HG03139 (cell line): ENCODE results near the gene TPSG1.
"Not testable (repeated sequence)": the region's sequence is repeated elsewhere in the genome, so short reads cannot be mapped to it uniquely, and the experiment has no call there.

Experiments
- ATAC-seq: cut with Tn5 transposase; IDR thresholded peaks from one replicate; pipeline ENCODE4 v1.9.1; 2021; ENCODE audit not compliant: unreplicated experiment

Gene TPSG1

DNA sequence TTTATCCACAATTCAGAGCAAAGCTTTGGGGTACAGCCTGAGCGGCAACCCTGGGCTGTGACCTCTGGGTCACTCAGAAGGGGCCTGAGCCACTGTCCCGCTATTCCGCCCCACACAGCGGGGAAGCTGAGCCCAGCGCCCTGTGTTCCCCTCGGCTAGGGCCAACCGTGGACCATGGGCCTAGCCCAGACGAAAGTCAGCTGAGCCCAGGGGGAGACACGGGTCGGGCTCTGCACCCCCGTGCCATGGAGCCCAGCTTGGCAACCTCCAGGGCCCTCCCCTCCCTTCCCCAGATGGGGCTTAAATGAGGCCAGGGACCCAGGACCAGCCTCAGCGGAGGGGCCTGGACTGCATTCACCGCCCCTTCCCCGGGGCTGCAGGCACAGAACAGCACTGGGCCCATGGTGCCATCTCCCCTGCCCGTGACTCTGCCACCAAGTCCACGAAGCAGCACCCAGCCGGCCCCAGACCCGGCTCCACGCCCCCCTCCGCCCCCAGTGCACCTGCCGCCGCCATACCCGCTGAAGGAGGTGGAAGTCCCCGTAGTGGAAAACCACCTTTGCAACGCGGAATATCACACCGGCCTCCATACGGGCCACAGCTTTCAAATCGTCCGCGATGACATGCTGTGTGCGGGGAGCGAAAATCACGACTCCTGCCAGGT lies 32.6 kb upstream of the TPSG1 start:
- no peak for ATAC-seq

DNA sequence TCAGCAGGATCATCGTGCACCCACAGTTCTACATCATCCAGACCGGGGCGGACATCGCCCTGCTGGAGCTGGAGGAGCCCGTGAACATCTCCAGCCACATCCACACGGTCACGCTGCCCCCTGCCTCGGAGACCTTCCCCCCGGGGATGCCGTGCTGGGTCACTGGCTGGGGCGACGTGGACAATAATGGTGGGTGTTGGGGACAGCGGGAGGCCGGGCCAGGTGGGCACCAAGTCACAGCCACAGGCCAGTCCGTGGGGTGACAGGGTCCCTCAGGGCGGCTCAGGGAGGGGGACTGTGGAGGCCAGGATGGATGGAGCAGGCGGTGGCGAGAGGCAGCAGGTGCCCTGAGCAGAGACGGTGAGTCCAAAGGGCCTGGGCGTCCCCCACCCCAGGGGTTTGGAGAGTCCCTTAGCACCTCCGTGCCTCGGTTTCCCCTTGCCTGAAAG lies 31.8 kb upstream of the TPSG1 start:
- ATAC-seq, result no peak

DNA sequence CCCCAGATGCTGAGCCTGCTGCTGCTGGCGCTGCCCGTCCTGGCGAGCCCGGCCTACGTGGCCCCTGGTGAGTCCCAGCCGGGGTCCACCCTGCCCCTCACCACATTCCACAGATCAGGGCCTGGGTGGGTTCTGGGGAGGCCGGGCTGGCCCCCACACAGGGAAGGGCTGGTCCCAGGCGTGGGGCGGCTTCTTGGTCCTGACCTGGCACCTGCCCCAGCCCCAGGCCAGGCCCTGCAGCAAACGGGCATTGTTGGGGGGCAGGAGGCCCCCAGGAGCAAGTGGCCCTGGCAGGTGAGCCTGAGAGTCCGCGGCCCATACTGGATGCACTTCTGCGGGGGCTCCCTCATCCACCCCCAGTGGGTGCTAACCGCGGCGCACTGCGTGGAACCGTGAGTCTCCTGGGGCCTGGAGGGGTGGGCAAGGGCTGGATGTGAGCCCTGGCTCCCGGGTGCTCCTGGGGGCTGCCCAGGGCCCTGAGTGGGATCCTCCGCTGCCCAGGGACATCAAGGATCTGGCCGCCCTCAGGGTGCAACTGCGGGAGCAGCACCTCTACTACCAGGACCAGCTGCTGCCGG lies 31.3 kb upstream of the TPSG1 start:
- ATAC-seq, result not testable (repeated sequence)

DNA sequence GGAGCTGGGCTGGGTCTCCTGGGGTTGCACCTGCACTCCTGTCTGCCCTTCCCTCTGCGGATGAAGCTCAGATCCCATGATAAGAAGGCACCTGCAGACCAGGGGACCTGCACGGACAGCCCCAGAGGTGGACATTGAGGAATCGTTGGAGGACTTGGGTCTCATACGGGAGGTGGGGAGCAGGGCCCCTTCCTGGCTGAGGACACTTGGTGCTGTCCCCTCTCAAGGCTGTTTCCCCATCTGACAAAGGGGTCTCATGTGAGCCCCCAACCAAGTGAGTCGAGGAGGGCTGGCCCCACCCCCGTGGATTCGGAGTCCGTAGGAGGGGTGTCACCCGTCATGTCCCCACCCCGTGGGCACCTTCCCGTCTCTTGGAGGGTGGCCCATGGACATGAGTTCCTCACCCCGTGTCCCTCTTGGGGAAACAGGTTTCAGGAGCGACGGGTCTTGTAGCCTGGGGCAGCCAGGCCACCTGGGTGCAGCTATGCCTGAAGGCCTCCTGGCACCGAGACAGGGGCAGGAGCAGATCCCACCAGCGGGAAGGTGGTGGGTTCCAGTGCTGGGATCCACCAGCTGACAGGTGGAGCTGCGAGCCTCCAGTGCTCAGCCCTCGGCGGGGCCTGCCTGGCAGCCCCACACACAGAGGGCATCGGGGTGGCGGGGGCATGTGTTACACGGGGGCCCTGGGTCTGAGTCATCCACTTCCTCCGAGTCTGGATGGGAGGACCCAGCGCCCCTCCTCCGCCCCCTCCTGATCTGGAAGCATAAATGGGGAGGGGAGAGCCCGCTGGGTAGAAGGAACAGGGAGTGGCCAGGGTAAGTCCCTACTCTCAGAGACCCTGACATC lies 30.4 kb upstream of the TPSG1 start, which contains the start of gene TPSD1:
Gene TPSD1, plus strand, starts transcription at position 794 of the 847 bp plus-strand sequence. CDS start 212 bp downstream, outside the sequence.
- ATAC-seq, result not testable (repeated sequence)

DNA sequence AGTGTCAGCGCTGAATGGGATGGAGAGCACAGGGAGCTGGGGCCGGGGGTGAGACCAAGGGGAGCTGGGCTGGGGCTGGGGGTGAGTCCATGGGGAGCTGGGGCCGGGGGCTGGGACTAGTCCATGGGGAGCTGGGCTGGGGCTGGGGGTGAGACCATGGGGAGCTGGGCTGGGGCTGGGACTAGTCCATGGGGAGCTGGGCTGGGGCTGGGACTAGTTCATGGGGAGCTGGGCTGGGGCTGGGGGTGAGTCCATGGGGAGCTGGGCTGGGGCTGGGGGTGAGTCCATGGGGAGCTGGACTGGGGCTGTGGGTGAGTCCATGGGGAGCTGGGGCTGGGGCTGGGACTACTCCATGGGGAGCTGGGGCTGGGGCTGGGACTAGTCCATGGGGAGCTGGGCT lies 29.8 kb upstream of the TPSG1 start:
- not testable (repeated sequence) for ATAC-seq

DNA sequence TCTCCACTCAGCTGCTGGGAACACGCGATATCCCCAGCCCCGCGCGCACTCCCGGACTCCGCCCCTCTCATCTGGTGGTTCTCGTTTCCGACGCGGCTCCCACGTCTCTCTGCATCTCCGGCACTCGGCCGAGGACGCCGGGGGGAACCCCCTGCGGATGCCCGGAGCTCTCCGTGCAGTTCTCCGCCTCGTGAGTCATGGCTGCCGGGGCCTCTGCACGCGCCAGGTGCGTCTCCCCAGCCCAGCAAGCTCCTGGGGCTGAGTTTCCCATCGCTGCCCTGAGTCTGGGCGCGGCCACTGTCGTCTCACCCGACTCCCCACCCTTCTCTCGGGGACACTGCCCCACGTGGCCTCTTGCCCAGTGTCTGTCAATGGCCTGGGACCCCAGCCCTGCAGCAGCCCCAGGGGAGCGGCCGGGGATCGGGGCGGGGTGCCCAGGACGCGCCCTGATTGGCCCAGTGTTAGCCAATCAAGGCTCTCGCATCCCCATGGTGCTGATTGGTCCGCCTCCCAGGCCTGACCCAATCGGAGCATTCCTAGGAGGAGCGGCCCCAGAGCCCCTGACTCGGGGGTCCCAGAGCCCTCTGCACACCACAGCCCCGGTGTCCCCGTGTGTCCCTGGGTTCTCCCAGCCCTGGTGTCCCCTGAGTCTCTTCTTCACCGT lies 28.8 kb upstream of the TPSG1 start:
- not testable (repeated sequence) for ATAC-seq

DNA sequence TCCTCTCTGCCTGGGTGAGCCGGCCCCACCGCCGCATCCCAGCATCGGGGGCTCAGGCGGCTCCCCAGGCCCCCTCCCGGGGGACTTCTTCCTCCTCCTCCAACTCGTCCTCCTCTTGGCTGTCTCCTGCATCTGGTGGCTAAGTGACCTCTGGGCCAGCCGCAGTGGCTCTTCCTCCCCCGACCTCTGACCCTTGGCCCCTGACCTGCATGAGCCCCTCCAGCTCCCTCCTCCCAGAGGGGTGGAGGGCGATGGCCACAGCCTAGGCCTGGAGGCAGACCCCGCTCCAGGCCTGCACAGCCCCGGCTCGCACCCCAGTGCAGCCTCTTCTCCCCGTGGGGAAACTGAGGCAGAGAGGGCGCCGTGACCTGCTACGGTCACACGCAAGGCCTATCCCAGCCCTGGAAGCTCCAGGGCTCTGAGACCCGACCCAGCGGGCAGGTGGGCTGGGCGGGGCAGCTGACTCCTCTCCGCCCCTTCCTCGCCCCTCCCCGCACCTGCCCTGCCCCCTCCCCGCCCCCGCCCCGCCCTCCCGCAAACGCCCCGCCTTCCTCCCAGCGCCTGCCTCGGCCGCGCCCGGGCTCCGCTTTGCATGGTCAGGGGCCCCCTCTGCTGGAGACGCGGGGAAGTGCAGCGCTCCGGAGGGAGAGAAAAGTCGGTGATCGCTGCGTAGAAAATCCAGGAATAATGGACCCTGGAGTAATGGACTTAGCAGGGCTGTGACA lies 24.1 kb upstream of the TPSG1 start:
- not testable (repeated sequence) for ATAC-seq

DNA sequence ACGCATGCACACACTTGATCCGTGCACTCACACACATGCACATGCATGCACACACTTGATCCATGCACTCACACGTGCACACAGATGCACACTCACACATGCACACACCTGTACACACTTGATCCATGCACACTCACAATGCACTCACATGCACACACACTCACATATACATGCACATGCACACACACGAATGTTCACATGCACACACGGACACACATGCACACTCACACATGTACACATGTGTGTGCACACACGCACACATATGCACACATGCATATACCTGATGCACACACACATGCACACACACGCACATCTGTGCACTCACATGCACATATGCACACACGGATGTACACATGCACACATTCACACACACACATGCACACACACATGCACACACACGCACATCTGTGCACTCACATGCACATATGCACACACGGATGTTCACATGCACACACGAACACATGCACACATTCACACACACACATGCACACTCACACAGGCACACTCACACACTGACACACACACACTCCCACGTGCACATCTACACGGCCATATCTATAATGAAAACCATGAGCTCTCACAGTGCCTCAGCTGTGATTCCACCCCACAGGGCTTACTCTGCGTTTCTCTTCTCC lies 23.0 kb upstream of the TPSG1 start:
- not testable (repeated sequence) for ATAC-seq

DNA sequence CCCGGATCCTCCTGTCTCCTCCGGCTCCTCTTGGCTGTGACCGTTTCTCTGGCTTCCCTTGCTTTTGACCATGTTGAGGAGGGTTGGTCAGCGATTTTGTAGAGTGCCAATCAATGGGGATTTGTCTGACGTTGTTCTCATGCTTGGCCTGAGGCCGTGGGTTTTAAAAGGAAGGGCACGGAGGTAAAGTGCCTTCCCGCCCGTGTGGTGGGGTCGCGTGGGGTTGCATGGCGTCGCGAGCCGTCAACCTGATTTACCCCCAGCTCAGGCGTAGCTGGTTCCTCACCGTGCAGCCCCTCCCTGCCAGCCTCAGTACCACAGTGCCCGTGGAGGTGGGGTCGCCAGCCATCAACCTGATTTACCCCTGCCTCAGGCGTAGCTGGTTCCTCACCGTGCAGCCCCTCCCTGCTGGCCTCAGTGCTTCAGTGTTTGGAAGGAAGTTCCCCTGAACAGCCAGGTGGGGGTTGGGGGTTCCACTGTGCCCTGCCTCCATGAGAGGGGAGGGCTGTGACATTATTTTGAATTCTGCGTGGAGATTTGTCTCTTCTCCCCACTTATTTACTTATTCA lies 20.5 kb upstream of the TPSG1 start:
- ATAC-seq, result no peak

DNA sequence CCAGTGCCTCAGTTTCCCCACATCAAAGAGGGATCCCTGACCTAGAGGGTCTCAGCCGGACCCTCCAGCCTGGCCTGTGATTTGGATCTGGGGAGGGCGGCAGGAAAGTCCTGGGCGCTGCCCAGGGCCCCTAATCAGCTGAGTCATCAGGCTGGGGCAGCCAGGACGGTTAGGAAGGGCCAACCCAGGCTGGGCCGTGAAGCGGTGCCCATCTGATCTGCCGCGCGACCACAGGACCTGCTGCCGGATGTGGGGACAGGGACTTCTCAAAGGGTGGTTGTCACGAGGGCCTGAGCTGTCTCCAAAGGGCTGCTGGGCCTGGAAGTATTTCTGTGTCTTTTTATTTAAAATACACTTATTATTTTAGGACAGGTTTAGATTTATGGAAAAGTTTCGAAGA lies 19.8 kb upstream of the TPSG1 start:
- no peak for ATAC-seq

DNA sequence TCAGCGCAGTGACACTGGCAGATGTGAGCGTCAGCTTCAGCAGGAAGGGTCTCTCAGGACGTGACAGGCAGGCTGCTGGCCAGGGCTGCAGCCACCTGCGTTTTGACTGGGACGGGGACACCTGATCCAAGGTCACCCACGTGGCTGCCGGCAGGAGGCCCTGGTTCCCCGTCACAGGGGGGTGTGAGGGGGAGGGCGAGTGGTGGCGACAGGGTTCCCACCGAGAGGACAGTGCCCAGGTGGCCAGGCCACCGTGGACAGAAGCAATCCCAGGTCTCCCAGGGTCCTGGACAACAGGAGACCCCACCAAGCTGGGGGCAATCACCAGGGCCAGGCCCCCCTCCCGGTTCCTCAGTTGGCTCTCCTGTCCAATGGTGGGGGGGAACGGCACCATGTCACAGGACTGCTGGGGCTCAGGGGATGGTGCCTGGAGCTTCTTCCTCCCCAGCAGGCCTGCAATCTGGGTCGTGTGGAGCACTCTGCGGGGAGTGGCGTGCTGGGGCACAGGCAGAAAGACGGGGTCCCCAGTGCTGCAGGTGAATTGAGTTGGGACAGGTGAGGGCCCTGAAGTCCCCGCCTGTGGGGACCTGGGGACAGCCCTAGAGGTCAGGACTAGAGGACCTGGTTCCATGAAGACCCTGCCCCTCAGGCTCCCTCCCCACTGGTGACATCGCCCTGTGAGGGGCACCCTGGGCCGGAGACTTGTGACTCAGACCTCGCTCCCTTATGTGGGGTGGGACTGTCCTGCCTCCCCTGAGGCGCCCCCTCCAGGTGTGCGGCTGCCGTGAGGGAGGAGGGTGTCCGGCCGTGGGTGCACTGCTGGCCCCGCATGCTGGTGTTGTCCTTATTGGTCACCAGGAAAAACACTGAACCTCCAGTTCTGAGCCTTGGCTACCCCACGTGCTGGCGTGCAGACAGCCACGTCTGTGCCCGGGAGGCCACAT lies 19.1 kb upstream of the TPSG1 start:
- ATAC-seq, result not testable (repeated sequence)

DNA sequence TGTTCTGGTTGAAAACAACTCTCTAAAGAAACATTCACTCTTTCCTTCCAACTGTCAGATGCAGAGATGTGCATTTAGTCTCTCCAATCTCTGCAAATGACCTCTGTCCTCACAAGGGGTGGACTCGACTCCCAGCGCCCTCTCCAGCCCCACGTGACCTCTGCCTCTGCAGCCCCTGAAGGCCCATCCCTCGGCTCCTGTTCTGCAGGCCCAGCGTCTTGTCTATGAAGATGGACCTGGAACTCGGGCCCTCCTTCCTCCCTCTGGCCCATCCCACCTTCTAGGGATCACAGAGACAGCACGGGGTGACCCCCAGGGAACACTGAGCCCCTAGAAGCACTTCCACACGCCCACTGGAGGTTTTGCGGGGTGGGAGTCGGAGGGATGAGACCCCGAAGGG lies 18.3 kb upstream of the TPSG1 start:
- not testable (repeated sequence) for ATAC-seq

DNA sequence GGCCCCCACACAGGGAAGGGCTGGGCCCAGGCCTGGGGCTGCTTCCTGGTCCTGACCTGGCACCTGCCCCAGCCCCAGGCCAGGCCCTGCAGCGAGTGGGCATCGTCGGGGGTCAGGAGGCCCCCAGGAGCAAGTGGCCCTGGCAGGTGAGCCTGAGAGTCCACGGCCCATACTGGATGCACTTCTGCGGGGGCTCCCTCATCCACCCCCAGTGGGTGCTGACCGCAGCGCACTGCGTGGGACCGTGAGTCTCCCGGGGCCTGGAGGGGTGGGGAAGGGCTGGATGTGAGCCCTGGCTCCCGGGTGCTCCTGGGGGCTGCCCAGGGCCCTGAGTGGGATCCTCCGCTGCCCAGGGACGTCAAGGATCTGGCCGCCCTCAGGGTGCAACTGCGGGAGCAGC lies 16.0 kb upstream of the TPSG1 start:
- not testable (repeated sequence) for ATAC-seq

DNA sequence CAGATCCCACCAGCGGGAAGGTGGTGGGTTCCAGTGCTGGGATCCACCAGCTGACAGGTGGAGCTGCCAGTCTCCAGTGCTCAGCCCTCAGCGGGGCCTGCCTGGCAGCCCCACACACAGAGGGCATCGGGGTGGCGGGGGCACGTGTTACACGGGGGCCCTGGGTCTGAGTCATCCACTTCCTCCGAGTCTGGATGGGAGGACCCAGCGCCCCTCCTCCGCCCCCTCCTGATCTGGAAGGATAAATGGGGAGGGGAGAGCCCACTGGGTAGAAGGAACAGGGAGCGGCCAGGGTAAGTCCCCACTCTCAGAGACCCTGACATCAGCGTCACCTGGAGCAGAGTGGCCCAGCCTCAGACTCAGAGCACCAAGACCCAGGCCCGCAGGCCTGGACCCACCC lies 15.4 kb upstream of the TPSG1 start, which contains the start of gene TPSAB1:
Gene TPSAB1, plus strand, starts transcription at position 270 of the 400 bp plus-strand sequence. CDS start 234 bp downstream, outside the sequence.
- ATAC-seq, result not testable (repeated sequence)

DNA sequence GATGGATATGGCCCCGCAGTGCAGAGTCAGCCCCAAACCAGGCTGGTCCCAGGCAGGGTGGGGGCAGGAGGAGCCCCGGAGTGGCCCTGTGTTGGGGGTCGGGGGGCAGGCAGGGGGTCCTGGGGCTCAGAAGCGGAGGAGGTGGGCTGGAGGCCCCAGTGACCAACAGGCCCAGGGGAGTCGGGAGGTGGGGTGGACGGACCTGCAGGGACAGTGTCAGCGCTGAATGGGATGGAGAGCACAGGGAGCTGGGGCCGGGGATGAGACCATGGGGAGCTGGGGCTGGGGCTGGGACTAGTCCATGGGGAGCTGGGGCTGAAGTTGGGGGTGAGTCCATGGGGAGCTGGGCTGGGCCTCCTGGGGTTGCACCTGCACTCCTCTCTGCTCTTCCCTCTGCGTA lies 14.5 kb upstream of the TPSG1 start:
- ATAC-seq, result not testable (repeated sequence)

DNA sequence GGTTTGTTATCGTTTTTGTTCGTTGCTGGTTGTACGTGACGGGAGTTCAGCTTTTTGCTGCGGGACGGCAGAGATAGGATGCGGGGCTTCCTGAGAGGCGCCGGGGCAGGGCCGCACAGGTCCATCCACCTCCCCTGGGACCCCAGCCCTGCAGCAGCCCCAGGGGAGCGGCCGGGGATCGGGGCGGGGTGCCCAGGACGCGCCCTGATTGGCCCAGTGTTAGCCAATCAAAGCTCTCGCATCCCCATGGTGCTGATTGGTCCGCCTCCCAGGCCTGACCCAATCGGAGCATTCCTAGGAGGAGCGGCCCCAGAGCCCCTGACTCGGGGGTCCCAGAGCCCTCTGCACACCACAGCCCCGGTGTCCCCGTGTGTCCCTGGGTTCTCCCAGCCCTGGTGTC lies 13.8 kb upstream of the TPSG1 start:
- not testable (repeated sequence) for ATAC-seq

DNA sequence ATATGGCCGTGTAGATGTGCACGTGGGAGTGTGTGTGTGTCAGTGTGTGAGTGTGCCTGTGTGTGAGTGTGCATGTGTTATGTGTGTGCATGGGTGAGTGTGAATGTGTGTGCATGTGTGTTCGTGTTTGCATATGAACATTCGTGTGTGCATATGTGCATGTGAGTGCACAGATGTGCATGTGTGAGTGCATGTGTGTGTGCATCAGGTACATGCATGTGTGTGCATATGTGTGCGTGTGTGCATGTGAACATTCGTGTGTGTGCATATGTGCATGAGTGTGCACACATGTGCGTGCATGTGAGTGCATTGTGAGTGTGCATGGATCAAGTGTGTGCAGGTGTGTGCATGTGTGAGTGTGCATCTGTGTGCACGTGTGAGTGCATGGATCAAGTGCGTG lies 12.9 kb upstream of the TPSG1 start:
- no peak for ATAC-seq

DNA sequence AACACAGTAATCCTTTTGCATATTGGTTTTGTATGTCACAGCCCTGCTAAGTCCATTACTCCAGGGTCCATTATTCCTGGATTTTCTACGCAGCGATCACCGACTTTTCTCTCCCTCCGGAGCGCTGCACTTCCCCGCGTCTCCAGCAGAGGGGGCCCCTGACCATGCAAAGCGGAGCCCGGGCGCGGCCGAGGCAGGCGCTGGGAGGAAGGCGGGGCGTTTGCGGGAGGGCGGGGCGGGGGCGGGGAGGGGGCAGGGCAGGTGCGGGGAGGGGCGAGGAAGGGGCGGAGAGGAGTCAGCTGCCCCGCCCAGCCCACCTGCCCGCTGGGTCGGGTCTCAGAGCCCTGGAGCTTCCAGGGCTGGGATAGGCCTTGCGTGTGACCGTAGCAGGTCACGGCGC lies 11.6 kb upstream of the TPSG1 start:
- not testable (repeated sequence) for ATAC-seq
